Muscle layer of duodenum (tissue), 2 donors: ENCODE data around the gene PGPEP1.

ENCODE experiments used
- H3K27ac ChIP-seq: one replicate; pipeline ENCODE4 v1.7.0; 2013; ENCODE audit warnings: mild to moderate bottlenecking, low read length
- H3K27me3 ChIP-seq: one replicate; pipeline ENCODE4 v1.7.0; 2013; ENCODE audit warnings: low read depth, mild to moderate bottlenecking, control low read depth, low read length
- H3K36me3 ChIP-seq, 2 donors: one replicate each; pipeline ENCODE4 v1.7.0; 2013; ENCODE audit warnings: low read length in 2 of 2, control low read depth in 1 of 2, mild to moderate bottlenecking in 1 of 2; ENCODE audit not compliant: insufficient read depth in 2 of 2, control insufficient read depth in 1 of 2
- H3K4me1 ChIP-seq, 2 donors: one replicate each; pipeline ENCODE4 v1.7.0; 2013; ENCODE audit warnings: low read length in 2 of 2, mild to moderate bottlenecking in 2 of 2, control low read depth in 1 of 2, moderate library complexity in 1 of 2; ENCODE audit not compliant: insufficient read depth in 2 of 2, control insufficient read depth in 1 of 2
- H3K4me3 ChIP-seq, 2 donors: one replicate each; pipeline ENCODE4 v1.7.0; 2013; ENCODE audit warnings: low read length in 2 of 2, low read depth in 1 of 2, mild to moderate bottlenecking in 1 of 2
- H3K9me3 ChIP-seq, 2 donors: one replicate each; pipeline ENCODE4 v1.7.0; 2013; ENCODE audit warnings: low read length in 2 of 2, control low read depth in 1 of 2, mild to moderate bottlenecking in 1 of 2; ENCODE audit not compliant: control insufficient read depth in 1 of 2
- donor health status: healthy.

The PGPEP1 gene

DNA sequence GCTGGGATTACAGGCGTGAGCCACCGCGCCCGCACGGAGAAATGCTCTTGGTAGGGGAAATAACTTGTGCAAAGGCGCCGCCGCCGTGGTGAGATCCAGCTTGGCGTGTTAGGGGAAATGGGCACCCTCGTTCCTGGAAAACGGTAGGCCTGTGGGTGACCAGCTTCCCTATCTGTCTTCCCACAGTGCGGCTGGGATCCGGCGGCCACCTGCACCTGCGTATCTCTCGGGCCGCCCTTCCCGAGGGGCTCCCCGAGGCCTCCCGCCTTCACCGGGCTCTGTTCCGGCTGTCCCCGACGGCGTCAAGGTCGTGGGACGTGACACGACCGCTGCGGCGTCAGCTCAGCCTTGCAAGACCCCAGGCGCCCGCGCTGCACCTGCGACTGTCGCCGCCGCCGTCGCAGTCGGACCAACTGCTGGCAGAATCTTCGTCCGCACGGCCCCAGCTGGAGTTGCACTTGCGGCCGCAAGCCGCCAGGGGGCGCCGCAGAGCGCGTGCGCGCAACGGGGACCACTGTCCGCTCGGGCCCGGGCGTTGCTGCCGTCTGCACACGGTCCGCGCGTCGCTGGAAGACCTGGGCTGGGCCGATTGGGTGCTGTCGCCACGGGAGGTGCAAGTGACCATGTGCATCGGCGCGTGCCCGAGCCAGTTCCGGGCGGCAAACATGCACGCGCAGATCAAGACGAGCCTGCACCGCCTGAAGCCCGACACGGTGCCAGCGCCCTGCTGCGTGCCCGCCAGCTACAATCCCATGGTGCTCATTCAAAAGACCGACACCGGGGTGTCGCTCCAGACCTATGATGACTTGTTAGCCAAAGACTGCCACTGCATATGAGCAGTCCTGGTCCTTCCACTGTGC, 47.9 kb downstream of the PGPEP1 start:
- H3K4me1 ChIP-seq: peaks cover 5 to 7% of the 10 kb centered on the region in 2 donors
- no peaks in the 10 kb centered on the region for H3K27me3 ChIP-seq
- no peaks in the 10 kb centered on the region for H3K36me3 ChIP-seq
- H3K27ac ChIP-seq: no peak overlapping the region
- peak overlapping the region in 1 of 2 donors; percentile 48 for H3K4me3 ChIP-seq
- no peaks in the 10 kb centered on the region for H3K9me3 ChIP-seq

GRCh38 chr19:18388960-18389725, 48.7 kb downstream of the PGPEP1 start:
- no peak overlapping the region for H3K27ac ChIP-seq
- H3K9me3 ChIP-seq: no peaks in the 10 kb centered on the region
- H3K4me3 ChIP-seq: peak overlapping the region in 1 of 2 donors; percentile 48
- no peaks in the 10 kb centered on the region for H3K36me3 ChIP-seq
- no peaks in the 10 kb centered on the region for H3K27me3 ChIP-seq
- H3K4me1 ChIP-seq: peaks cover 5 to 7% of the 10 kb centered on the region in 2 donors

DNA sequence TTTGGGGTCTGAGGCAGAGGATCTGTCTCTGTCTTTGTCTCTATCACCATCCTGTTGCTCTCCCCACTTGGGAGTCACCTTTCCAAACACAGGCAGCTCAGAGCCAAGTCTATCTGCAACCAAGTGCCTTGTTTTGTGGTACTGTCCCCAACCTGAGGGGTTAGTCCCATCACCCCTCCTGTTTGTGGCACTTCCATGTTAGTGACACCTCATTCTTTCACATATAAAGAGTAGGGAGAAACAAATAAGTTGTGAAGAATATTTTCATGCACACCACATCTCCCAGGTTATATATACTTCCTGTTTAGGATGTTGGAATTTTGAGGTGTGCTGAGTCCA, 49.3 kb downstream of the PGPEP1 start:
- H3K4me1 ChIP-seq: peaks cover 5 to 7% of the 10 kb centered on the region in 2 donors
- H3K27me3 ChIP-seq: no peaks in the 10 kb centered on the region

GRCh38 chr19:18390065-18390907, 49.9 kb downstream of the PGPEP1 start:
- peaks cover 5 to 7% of the 10 kb centered on the region in 2 donors for H3K4me1 ChIP-seq
- no peaks in the 10 kb centered on the region for H3K27me3 ChIP-seq
- no peaks in the 10 kb centered on the region for H3K36me3 ChIP-seq
- H3K9me3 ChIP-seq: no peaks in the 10 kb centered on the region
- H3K4me3 ChIP-seq: no peak overlapping the region
- H3K27ac ChIP-seq: no peak overlapping the region

More for the DNA sequence above, 49.3 kb downstream of the PGPEP1 start:
- Histone ChIP-seq H3K4me3 (no peak overlapping the region), H3K27ac (no peak overlapping the region), H3K36me3 (no peaks in the 10 kb centered on the region), H3K9me3 (no peaks in the 10 kb centered on the region)

DNA sequence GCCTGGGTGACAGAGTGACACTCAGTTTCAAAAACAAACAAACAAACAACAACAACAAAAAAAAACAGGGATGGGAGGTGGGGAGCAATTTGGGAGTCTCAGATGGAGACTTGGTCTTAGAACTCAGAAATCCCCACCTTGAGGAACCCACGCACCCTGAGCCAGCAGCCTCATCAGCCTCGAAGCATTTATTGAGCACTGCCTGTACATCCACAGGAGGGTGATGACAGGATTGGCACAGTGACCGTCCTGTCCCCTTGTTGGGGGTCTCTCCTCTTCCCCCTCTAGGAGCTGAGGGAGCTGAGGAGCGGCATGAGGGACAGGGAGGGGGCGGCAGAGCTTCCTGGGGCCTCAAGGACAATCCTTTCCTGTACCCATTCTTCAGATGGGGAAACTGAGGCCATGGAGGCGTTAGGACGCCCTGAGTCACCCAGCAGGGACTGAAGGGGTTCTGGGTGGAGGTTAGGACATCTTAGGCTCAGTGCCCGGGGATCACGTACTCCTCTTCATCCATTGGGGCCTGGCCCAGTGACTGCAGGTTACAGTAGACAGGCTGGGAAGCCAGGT, 51.2 kb downstream of the PGPEP1 start:
- H3K36me3 ChIP-seq: no peaks in the 10 kb centered on the region
- H3K27me3 ChIP-seq: no peaks in the 10 kb centered on the region
- no peak overlapping the region for H3K27ac ChIP-seq
- H3K4me3 ChIP-seq: no peak overlapping the region
- peaks cover 0 to 7% of the 10 kb centered on the region in 2 donors for H3K4me1 ChIP-seq
- no peaks in the 10 kb centered on the region for H3K9me3 ChIP-seq

GRCh38 chr19:18392417-18392816, 52.0 kb downstream of the PGPEP1 start:
- Histone ChIP-seq H3K9me3 (no peaks in the 10 kb centered on the region), H3K4me1 (peaks cover 0 to 11% of the 10 kb centered on the region in 2 donors), H3K27ac (no peak overlapping the region), H3K4me3 (no peak overlapping the region), H3K36me3 (no peaks in the 10 kb centered on the region), H3K27me3 (no peaks in the 10 kb centered on the region)

DNA sequence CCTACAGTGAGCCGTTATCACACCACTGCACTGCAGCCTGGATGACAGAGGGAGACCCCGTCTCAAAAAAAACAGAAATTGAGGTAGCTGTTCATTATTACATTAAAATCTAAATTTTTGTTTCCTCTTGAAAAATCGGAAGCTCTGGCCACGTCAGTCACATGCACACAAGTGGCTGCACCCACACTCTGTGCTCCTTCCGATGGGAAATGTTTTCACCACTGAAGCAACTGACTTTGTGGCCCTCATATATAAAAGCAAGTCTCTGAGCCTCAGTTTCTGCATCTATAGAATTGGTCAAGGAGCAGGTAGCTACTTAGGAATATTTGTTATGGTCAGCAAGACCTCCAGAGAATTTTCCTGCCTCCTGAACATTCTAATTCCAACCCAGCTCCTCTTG, 52.5 kb downstream of the PGPEP1 start:
- Histone ChIP-seq H3K9me3 (no peaks in the 10 kb centered on the region), H3K27me3 (no peaks in the 10 kb centered on the region), H3K4me3 (no peak overlapping the region), H3K36me3 (no peaks in the 10 kb centered on the region), H3K4me1 (peaks cover 0 to 13% of the 10 kb centered on the region in 2 donors), H3K27ac (peak overlapping the region; percentile 8)

GRCh38 chr19:18393836-18394235, 53.4 kb downstream of the PGPEP1 start:
- H3K4me1 ChIP-seq: peaks cover 0 to 6% of the 10 kb centered on the region in 2 donors
- no peaks in the 10 kb centered on the region for H3K27me3 ChIP-seq
- H3K27ac ChIP-seq: no peak overlapping the region
- H3K9me3 ChIP-seq: no peaks in the 10 kb centered on the region
- no peak overlapping the region for H3K4me3 ChIP-seq
- no peaks in the 10 kb centered on the region for H3K36me3 ChIP-seq

DNA sequence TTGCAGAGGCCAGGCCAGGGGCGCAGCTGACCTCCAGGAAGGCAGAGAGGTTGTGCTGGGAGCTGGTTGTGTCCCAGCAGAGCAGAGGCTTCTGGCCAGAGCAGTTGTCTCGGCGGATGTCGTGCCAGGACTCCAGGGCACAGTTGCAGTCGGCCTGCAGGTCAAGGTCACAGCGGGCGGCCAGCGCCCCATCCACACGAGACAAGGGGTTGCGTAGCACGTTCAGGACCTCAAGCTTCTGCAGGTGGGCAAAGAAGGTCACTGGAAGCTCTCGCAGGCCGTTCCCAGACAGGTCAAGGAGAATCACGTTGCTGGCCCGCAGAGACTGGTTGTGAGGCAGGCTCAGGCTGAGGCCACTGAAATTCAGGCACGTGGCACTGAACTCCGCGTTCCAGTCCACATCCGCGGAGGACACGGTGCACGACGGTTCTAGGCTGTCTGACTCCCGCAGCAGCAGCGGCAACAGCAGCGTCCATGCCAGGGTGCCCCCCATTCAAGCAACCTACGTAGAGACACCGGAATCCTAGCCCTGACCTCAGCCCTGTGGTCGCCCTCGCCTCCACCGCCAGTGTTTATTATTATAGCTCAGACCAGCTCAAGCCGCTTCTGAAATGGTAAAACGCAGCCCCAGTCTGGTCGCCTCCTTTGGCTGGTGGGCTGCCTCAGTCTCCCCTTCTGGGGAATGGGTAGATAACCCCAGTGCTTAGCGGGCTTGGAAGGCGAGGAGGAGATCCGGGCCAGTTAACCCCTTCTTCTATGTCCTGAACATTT, 56.3 kb downstream of the PGPEP1 start:
- Histone ChIP-seq H3K27ac (no peak overlapping the region), H3K4me3 (peak overlapping the region; percentile 42 to 54), H3K4me1 (peaks cover 0 to 6% of the 10 kb centered on the region in 2 donors), H3K27me3 (no peaks in the 10 kb centered on the region), H3K9me3 (no peaks in the 10 kb centered on the region), H3K36me3 (no peaks in the 10 kb centered on the region)
